ENCODE results near the gene SPDYE17.
"Not testable (repeated sequence)": the region's sequence is repeated elsewhere in the genome, so short reads cannot be mapped to it uniquely, and the experiment has no call there.

SPDYE17 gene

DNA sequence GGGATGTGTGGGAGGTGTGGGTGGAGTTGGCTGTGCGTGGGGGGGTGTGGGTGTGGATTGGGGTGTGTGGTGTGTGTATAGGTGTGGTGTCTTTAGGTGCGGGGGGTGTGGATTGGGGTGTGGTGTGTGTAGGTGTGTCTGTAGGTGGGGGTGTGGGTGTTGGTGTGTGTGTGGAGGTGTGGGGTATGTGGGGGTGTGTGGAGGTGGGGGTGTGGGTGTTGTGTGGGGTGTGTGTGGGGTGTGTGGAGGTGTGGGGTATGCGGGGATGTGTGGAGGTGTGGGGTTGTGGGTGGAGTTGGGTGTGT is 33.9 kb downstream of the SPDYE17 start:
- DNase-seq = no peak

DNA sequence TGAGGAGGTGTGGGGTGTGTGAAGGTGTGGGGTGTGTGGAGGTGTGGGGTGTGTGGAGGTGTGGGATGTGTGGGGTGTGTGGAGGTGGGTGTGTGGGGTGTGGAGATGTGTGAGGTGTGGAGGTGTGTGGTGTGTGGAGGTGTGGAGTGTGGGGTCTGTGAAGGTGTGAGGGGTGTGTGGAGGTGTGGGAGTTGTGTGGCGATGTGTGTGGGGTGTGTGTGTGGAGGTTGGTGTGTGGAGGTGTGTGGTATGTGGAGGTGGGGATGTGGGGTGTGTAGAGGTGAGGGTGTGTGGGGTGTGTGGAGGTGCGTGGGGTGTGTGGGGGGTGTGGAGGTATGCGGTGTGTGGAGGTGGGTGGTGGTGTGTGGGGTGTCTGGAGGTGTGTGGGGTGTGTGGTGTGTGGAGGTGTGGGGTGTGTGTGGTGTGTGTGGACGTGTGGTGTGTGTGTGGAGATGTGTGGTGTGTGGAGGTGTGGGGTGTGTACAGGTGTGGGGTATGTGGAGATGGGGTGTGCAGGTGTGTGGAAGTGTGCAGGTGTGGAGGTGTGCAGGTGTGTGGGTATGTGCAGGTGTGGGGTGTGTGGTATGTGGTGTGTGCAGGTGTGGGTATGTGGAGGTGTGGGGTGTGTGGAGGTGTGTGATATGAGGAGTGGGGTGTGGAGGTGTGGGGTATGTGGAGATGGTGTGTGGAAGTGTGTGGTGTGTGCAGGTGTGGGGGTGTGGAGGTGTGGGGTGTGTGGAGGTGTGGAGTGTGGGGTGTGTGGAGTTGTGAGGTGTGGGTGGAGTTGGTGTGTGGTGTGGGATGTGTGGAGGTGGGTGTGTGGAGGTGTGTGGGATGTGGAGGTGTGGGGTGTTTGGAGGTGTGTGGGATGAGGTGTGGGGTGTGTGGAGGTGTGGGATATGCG is 34.5 kb downstream of the SPDYE17 start:
- DNase-seq = no peak

DNA sequence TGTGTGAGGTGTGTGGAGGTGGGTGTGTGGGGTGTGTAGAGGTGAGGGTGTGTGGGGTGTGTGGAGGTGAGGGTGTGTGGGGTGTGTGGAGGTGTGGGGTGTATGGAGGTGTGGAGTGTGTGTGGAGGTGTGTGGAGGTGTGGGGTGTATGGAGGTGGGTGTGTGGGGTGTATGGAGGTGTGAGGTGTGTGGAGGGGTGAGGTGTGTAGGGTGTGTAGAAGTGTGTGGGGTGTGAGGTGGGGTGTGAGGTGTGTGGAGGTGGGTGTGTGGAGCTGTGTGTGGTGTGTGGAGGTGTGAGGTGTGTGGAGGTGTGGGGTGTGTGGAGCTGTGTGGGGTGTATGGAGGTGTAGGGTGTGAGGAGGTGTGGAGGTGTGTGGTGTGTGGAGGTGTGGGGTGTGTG is 35.2 kb downstream of the SPDYE17 start:
- not testable (repeated sequence) for DNase-seq

DNA sequence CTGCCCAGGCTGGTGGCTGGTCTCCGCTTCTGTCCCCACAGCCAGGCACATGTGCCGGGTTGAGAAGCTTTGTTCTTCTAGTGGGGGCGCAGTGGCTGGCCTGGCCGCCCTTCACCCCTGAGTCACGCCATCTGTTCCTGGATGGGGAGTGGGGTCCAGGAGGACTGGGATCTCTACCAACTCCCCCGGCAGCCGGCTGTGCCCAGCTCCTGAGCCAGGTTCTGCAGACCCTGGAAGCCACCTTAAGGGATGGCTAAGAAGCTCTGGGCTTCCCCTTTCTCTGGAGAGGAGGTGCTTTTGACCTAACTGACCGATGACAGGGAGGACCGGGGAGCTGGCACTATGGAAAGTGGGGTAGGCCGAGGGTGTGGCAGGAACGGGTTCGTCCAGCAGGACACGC is 37.9 kb downstream of the SPDYE17 start:
- not testable (repeated sequence) for DNase-seq

DNA sequence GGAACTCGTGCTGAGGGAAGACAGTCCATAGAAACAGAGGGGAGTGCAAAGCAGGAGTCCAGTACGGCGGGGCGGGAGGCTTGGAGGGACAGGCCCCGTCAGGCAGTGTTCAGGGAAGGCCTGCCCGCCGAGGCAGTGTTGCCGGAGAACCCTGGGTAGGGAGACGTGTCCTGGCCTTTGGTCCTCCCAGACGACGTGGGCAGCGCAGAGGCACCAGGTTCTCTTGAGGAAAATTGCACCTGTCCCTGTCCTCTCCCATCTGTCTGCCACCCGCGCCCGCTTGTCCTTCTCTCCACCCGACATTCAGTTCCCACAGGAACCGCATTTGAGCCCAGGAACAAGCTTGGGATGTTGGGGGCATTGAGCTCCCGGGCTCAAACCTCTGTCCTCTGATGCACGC is 38.3 kb downstream of the SPDYE17 start:
- not testable (repeated sequence) for DNase-seq

DNA sequence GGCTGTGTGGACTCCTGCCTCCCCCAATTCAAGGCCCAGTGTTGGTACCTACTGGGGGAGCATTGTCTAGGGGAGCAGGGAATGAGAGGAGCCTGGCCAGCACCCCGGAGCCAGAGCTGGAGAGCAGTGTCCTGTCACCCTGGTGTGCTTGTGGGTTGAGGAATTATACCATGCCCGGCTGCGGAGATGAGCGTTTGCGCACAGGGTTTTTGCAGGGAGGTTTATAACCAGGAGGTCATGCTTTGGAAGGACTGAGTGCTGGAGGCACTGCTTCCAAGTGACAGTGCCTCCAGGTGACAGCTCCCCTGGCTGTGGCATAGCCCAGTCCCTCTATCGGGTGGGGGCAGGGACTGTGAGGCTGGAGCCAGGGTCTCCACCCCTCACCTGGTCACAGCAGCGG is 39.3 kb downstream of the SPDYE17 start:
- DNase-seq = not testable (repeated sequence)

DNA sequence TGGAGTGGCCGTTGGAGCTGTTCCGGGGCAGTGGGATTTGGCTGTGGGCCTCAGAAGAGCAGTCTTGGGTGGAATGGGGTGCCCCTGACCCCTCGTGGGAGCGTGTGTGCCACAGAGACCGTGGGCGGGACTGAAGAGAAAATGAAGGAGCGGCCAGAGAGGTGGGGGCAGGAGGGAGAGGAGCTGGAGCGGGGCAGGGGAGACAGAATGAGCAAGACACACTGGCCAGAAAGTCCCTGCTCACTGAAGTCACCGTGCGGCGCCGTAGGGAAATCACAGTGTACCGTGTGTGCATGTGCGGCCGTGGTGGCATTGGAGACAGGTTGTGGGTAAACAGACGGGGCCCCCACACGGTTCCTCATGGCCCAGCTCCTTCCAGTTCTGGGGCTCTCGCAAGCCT is 40.0 kb downstream of the SPDYE17 start:
- not testable (repeated sequence) for DNase-seq

DNA sequence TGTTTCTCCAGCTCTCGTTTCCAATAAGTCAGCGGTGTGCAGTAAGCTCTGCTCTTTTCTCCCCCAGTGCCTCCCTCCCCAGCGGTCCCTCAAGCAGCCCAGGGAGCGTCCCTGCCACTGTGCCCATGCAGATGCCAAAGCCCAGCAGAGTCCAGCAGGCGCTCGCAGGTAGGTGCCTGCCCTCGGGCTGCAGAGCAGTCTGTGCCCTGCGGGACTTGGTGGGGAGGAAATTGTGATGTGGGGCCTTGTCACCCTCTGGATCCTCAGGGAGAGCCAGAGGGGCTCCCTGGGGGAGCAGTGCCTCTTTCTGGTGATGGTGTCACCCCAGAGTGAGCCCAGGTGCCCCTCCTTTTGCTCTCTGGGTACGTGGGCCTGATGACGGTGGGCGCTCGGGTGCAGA is 42.0 kb downstream of the SPDYE17 start:
- not testable (repeated sequence) for DNase-seq

DNA sequence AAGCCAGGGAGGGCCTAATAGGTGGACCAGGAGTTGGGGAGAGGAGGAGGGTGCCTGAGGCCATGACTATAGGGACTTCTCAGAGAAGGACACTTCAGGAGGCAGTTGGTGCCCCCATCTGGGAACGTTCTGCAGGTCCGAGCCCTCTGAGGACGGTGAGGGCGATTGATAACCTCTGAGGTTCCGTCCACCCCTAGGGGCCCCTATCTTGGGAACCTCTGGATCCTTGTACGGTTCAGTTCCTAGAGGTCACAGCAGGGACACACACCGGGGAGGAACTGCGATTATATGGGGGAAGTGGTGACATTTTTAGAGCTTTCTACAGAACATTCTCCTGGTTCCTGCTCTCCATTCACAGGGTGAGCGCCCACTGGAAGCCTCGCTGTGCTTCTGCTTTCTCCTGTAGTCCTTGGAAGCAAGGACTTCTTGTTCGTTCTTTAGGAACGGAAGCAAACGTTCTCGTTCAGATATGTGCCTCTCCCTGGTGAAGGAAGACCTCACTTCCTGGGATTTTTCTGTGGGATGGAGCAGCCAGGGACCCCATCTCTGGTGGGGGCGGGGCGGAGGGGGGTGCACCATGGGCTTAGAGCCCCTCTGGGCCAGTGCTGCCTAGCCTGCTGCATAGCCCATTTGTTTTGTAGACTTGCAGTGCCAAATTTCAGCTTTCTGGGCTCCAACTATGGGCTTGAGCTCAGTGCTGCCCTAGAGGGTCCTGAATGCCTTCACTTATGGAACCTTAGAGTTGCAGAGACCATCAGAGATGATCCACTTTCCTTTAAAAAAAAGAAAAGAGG is 46.0 kb downstream of the SPDYE17 start:
- DNase-seq = not testable (repeated sequence)

DNA sequence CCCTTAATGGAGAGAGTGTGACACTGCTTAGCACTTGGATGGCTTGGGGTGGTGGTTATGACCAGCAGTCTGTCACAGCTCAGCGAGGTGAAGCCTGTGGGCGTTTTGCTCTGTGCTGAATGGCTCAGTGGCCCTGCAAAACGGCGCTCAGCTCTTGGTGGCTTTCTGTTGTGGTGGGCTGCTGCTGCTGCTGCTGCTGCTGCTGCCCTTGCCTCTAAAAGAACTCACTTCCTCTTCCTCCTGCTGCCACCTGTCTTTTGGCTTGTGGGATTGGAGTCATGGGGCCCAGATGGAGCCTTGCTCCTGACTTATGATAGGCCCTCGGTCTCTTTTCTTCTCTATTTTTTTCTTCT is 47.4 kb downstream of the SPDYE17 start:
- not testable (repeated sequence) for DNase-seq

DNA sequence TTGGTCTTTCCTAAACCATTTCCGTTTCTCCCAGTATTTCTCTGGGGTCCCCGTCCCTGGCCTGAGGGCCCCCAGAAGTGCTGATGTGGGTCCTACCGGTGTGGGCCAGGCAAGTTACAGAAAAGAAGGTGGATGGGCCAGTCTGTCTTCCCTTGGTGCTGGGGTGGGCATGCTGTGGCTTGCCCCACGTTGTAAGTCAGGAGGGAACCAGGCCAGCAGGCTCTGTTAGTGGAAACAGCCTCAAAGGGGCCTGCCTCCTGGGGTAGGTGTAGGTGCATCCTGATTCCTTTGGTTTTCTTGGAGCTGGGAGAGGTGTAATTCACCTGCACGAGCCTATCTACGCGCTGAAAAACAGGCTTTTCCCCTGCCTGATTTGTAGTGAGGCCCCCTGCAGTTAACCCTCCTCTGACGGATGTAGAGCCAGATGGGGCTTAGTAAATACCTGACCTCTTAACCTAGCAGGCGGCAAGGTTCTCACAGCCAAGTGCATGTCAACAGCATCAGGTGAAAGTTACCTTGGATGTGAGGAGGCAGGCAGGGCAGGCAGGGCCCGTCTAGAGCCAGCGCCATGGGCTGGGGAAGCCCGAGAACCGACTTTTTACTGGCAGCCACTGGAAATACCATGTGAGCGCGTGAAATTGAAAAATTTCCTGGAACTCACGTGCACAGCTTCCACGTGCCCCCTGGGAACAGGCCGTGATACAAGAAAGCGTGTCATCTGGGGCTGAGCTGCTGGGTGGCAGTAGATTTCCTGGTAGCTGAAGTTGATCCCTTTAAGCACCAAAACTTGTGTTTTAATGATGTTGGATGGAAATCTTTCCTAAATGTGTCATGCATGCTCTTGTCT is 48.0 kb downstream of the SPDYE17 start:
- DNase-seq = not testable (repeated sequence)

DNA sequence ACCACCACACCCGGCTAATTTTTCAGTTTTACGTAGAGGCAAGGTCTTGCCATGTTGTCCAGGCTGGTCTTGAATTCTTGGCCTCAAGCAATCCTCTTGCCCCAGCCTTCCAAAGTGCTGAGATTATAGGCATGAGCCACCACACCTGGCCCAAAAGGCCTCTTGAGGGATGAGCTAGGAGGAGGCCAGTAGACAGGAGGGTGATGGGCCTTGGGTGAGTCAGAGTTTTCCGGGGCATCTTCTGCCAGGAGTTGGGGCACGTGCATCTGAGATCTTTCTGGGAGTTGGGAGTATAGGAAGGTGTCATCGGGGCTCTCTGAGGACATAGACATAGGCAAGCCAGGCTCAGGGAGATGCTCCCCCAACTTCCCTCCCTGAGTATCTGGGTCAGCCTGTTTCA is 48.8 kb downstream of the SPDYE17 start:
- DNase-seq = not testable (repeated sequence)

DNA sequence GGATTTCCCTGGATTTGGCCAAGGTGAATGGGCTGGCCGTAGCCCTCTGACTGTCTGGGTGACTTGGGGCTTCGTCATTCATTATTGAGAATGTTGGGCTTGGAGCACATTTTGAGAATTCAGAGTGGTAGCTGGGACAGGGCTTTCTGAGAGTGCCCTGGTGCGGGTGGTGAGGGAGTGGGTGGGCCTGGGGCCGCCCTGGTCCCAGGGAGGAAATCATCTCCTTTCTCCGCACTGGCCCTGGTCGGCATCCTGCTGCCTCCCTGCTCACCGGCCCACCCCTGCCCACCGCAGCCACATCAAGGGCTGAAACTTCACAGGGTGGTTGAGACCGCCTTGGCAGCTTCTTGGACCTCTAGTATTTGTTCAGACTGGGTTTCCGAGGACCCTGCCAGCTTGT is 49.7 kb downstream of the SPDYE17 start:
- DNase-seq = not testable (repeated sequence)

DNA sequence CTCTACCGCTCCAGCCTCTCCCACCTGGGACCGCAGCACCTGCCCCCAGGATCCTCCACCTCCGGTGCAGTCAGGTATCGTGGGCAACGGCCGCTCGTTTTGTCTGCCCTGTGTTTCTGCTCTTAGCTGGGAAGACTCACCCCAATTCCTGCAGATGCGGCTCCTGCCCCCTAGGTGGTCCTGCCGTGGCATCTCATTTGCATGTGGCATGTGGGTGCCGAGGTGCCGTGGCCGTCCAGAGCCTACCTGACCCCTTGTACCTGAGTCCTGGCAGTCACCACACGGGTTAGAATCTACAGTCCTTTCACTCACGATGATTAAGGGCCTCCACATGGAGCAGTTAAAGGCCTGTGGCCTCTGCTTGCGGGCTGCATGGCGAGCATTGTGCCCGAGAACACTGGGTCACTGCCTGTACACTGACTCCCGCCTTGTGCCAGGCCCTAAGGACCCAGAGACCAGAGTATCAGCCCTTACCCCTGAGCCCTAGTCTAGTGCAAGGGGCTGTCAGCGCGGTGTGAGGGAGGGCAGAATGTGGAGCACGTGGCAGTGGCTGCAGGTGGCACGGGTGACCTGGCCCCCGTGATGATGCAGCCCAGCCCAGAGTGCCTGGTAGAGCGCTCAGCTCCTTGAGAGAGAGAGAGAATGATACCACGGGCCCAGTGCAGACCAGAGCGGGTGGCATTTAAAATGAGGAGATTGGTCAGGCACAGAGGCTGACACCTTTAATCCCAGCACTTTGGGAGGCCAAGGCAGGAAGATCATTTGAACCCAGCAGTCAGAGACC is 50.8 kb downstream of the SPDYE17 start:
- not testable (repeated sequence) for DNase-seq

DNA sequence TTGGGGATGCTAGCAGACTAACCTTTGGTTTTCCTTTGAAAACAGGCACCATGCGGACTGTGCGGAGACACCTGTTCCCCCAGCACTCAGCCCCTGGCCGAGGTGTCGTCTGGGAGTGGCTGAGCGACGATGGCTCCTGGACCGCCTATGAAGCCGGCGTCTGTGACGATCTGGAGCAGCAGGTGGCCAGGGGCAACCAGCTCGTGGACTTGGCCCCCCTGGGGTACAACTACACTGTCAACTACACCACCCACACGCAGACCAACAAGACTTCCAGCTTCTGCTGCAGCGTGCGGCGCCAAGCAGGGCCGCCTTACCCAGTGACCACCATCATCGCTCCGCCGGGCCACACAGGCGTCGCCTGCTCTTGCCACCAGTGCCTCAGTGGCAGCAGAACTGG is 51.6 kb downstream of the SPDYE17 start:
- not testable (repeated sequence) for DNase-seq

DNA sequence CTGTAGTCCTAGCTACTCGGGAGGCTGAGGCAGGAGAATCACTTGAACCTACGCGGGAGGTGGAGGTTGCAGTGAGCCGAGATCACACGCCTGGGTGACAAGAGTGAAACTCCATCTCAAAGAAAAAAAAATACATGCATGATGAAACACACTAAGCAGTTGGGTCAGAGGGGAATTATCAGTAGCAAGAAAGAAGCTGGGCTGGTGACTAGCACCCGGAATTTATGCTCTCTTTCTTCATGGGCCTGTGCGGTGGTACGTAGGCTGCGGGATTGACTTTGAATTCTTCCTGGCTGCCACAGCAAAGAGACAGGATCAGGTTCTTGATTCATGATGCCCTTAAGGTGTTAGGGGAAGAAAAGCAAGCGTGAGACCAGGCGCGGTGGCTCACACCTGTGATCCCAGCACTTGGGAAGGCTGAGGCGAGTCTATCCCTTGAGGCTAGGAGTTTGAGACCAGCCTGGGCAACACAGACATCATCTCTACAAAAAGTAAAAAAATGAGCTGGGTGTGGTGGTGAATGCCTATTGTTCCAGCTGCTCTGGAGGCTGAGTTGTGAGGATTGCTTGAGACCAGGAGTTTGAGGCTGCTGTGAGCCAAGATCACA is 54.3 kb downstream of the SPDYE17 start:
- not testable (repeated sequence) for DNase-seq

DNA sequence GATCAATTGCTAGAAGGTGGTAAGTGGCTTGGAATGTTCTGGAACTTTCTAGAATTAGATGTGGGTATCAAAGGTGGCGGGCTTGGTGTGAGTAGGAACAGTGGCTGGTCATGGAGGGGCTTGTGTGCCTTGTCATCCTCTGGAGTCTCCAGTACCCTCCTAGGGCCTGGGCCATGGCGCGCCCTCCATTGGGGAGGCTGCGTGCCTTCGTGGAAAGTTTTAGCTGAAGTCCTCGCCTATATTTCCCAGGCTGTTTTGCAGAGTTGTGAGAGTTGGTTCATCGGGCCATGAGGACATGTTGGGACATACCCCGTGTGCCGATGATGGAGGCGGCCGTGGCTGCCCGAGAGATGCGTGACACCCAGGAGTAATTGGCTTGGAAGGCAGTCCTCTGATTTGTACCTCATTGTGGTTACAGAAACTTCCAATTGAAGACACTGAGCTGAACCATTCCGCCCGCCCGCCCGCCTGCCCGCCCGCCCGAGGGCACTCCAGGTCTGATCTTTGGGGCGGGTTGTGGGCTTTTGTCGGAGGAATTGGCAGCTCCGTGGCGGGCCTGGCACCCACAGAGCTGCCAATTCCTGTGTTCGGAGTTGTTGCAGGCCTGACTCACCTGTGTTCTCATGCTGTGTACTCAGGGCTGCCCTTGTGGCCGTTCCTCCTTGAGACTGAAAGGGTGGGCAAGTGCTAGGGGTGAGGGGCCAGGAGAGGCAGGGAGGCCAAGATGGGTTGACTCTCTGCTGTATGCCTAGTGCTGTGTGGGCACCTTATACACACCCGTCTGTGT is 57.2 kb downstream of the SPDYE17 start:
- not testable (repeated sequence) for DNase-seq

DNA sequence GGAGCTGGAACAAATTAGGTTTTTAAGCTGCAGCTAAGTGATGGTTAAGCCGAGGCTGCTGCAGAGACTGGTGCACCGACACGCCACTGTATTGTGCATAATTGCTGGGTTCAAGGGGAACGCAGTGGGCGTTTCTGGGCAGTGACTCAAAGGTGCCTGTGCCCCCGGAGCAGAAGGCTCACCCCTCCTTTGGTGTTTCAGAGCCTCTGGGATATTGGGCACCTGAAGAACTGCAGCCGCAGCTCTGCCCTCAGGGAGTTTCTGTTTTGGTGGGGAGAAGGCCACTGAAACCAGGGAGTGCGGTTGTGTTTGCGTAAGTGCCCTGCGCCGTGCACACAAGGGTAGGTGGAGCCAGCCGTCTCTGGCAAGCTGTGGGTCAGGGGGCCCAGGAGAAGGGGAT is 57.8 kb downstream of the SPDYE17 start:
- DNase-seq = not testable (repeated sequence)

DNA sequence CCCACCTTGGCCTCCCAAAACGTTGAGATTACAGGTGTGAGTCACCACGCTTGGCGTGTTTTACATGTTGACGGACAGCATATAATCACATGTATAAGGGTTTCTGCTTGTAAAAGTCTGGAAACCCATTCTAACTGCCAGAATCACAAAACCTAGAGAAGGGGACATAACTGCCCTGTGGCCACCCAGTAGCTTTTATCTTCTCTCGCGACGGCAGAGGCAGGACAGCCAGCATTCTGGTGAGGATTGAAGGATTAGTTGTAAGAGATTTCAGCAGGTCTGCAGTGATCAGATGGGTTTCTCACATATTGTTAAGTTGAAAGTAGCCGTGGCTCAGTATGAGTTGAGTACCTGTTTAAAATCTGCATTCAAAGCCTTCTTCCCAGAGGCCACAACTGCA is 59.8 kb downstream of the SPDYE17 start:
- DNase-seq = not testable (repeated sequence)

Measured in NCI-H226 (cell line).